Activated CD8-positive, alpha-beta memory T cell treated with anti-CD3 and anti-CD28 coated beads, Interleukin-2, amount 50 U/mL, for 1 hour (primary cell): ENCODE measurements around the gene SPCS3.
"Not testable (repeated sequence)": the region's sequence is repeated elsewhere in the genome, so short reads cannot be mapped to it uniquely, and the experiment has no call there.

ENCODE experiments used
- DNase-seq: peaks from one replicate; pipeline ENCODE4 v3.0.0-alpha.2; 2020; ENCODE audit errors: extremely low read depth

SPCS3 gene

GRCh38 chr4:176346836-176347235 is 27.1 kb downstream of the SPCS3 start:
- not testable (repeated sequence) for DNase-seq

- no peak for DNase-seq
Measured at GRCh38 chr4:176350671-176351070, 30.9 kb downstream of the SPCS3 start.

GRCh38 chr4:176354884-176355283 is 35.1 kb downstream of the SPCS3 start:
- no peak for DNase-seq

- DNase-seq: no peak
Measured at GRCh38 chr4:176357359-176358082, 37.8 kb downstream of the SPCS3 start.

GRCh38 chr4:176358083-176358469 is 38.3 kb downstream of the SPCS3 start:
- DNase-seq: no peak

GRCh38 chr4:176359590-176359989 is 39.8 kb downstream of the SPCS3 start:
- DNase-seq: no peak

GRCh38 chr4:176360446-176360845 is 40.7 kb downstream of the SPCS3 start:
- DNase-seq: no peak

GRCh38 chr4:176363072-176363471 is 43.3 kb downstream of the SPCS3 start:
- DNase-seq: no peak

GRCh38 chr4:176367771-176368465 is 48.2 kb downstream of the SPCS3 start:
- no peak for DNase-seq

- DNase-seq: no peak
Measured at GRCh38 chr4:176376032-176376614, 56.4 kb downstream of the SPCS3 start.

- DNase-seq: no peak
Measured at GRCh38 chr4:176377780-176378179, 58.0 kb downstream of the SPCS3 start.

GRCh38 chr4:176380352-176381157 is 60.8 kb downstream of the SPCS3 start:
- DNase-seq: no peak
